WTC11 (cell line): ENCODE data around the gene IRAK1.

Experiments
- CTCF ChIP-seq: fragments of 200-600 bp; IDR thresholded peaks from 2 replicates; pipeline ENCODE4 v1.8.0; 2022; ENCODE audit warnings: antibody characterized with exemption
- E2F1 ChIP-seq: sonication (generic); formaldehyde crosslinking; IDR thresholded peaks from 2 replicates; pipeline ENCODE4 v1.8.0; 2022; ENCODE audit warnings: mild to moderate bottlenecking, missing genetic modification reagents
- ESRRA ChIP-seq: sonication (generic); formaldehyde crosslinking; IDR thresholded peaks from 2 replicates; pipeline ENCODE4 v1.8.1; 2022; ENCODE audit warnings: mild to moderate bottlenecking, missing genetic modification reagents, borderline replicate concordance
- FOXJ3 ChIP-seq: sonication (generic); formaldehyde crosslinking; IDR thresholded peaks from 2 replicates; pipeline ENCODE4 v1.9.0; 2021; ENCODE audit warnings: missing genetic modification reagents, mild to moderate bottlenecking, borderline replicate concordance
- SP1 ChIP-seq: sonication (generic); formaldehyde crosslinking; conservative IDR thresholded peaks from 2 replicates; pipeline ENCODE4 v1.8.1; 2022; ENCODE audit warnings: missing genetic modification reagents
- USF2 ChIP-seq: sonication (generic); formaldehyde crosslinking; IDR thresholded peaks from 2 replicates; pipeline ENCODE4 v1.8.1; 2023; ENCODE audit warnings: mild to moderate bottlenecking, missing genetic modification reagents, moderate library complexity

- no peak for TF ChIP-seq ESRRA (CRISPR knock-in tag)
- no peak for TF ChIP-seq FOXJ3
- no peak for TF ChIP-seq CTCF
- no peak for TF ChIP-seq E2F1 (CRISPR knock-in tag)
- TF ChIP-seq SP1 (CRISPR knock-in tag) = no peak
- no peak for TF ChIP-seq USF2 (CRISPR knock-in tag)
These were observed 11.2 kb downstream of the IRAK1 start for GRCh38 chrX:154008521-154008920.
